Measurements from ENCODE around the gene SPATA4. TPM values are rescaled to one million over a fixed set of nuclear protein-coding genes. Genes with fewer than 3 reads are reported as not detected.

Gene SPATA4
- polyA plus RNA-seq, 3 donors, result not detected

DNA sequence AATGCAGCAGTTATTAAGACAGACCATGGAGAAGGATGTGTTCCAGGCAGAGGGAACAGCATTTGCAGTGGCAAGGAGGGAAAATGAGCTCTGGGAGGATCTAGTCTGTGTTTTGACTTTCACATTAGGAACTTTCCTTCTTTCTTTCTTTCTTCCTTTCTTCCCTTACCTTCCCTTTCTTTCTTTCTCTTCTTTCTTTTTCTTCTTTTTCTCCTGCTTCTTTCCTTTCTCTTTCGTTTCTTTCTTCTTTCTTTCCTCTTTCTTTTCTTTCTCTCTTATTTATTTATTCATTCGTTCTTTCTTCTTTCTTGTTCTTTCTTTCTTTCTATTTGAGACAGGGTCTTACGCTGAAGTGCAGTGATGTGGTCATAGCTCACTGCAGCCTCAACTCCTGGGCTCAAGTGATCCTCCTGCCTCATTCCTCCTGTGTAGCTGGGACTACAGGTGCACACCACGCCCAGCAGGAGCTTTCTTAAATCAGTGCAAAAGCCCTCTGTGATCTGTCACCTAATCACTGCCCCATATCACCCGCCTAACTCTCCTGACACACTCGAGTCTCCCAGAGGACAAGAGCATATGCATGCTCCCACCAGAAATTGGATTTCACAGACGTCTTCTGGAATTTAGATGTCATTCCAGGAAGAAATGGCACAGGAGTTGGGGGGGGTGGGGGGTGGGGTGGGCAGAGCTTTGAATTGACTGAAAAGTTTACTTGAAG, 15.4 kb upstream of the SPATA4 start:
- Mint-ChIP-seq H3K4me1 (no peaks in the 10 kb centered on the region), H3K27me3 (ENCODE audit: low read depth in 3 of 3) (peaks cover 0 to 10% (median 3%) of the 10 kb centered on the region in 3 donors), H3K36me3 (no peaks in the 10 kb centered on the region), H3K4me3 (no peak overlapping the region), H3K9me3 (peaks cover 1 to 15% (median 5%) of the 10 kb centered on the region in 7 donors), H3K27ac (no peak overlapping the region)
- Histone ChIP-seq H3K27me3 (ENCODE audit: control insufficient read depth in 2 of 2, insufficient read depth in 2 of 2, low read length in 2 of 2) (no peaks in the 10 kb centered on the region), H3K4me1 (ENCODE audit: control insufficient read depth in 1 of 2, insufficient read depth in 2 of 2, low read length in 2 of 2) (no peaks in the 10 kb centered on the region), H3K79me2 (ENCODE audit: insufficient read depth, low read length) (no peaks in the 10 kb centered on the region), H3K4me3 (replicated peaks in 1 of 3; ENCODE audit: low read depth in 2 of 3, low read length in 3 of 3) (no peak overlapping the region), H3K9me3 (replicated peaks in 1 of 2; ENCODE audit: control insufficient read depth in 1 of 2, insufficient read depth in 1 of 2, low read length in 2 of 2) (peaks cover 0 to 3% of the 10 kb centered on the region in 2 donors), H3K4me2 (replicated peaks; ENCODE audit: extremely low read depth, low read length, poor library complexity, severe bottlenecking) (no peak overlapping the region), H3K27ac (ENCODE audit: low read depth in 1 of 2, low read length in 2 of 2) (no peak overlapping the region), H3K9ac (ENCODE audit: insufficient read depth, low read length, poor library complexity, severe bottlenecking) (no peak overlapping the region), H3K36me3 (replicated peaks in 1 of 2; ENCODE audit: control insufficient read depth in 1 of 2, insufficient read depth in 2 of 2, low read length in 2 of 2) (no peaks in the 10 kb centered on the region), H2AFZ (ENCODE audit: insufficient read depth, low read depth, low read length, poor library complexity, severe bottlenecking) (no peak overlapping the region), H4K20me1 (ENCODE audit: insufficient read depth, low read length) (no peaks in the 10 kb centered on the region)
- intact Hi-C loops (cut with micrococcal nuclease), result no loop called here
- TF ChIP-seq, protein P1, sequence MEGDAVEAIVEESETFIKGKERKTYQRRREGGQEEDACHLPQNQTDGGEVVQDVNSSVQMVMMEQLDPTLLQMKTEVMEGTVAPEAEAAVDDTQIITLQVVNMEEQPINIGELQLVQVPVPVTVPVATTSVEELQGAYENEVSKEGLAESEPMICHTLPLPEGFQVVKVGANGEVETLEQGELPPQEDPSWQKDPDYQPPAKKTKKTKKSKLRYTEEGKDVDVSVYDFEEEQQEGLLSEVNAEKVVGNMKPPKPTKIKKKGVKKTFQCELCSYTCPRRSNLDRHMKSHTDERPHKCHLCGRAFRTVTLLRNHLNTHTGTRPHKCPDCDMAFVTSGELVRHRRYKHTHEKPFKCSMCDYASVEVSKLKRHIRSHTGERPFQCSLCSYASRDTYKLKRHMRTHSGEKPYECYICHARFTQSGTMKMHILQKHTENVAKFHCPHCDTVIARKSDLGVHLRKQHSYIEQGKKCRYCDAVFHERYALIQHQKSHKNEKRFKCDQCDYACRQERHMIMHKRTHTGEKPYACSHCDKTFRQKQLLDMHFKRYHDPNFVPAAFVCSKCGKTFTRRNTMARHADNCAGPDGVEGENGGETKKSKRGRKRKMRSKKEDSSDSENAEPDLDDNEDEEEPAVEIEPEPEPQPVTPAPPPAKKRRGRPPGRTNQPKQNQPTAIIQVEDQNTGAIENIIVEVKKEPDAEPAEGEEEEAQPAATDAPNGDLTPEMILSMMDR (IDR thresholded peaks at IDR 0.05), result no peak
- DNase-seq, result no peak
- 81% methylated on average over 3 of the region's 7 CpGs for WGBS (ENCODE audit: insufficient coverage)

DNA sequence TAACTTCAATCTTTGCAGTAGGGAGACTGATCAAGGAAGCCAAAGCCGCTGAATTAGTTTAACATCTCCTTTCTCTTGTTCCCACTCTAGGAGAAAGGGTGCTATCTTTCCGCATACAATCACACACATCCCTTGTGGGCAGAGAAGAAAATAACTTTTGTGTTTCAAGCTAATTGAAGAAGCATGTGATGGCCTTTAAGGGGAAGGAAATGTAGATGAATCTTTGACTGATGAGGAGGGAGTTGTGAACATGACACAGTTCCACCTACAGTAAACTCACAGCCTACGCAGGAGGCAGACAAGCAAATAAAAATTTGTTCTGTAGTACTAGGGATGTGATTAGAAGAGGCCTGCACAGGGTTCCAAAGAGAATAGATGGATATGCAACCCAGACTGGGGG, 14.7 kb upstream of the SPATA4 start:
- Histone ChIP-seq H3K4me1 (ENCODE audit: control insufficient read depth in 1 of 2, insufficient read depth in 2 of 2, low read length in 2 of 2) (no peaks in the 10 kb centered on the region), H3K4me3 (replicated peaks in 1 of 3; ENCODE audit: low read depth in 2 of 3, low read length in 3 of 3) (no peak overlapping the region), H3K9ac (ENCODE audit: insufficient read depth, low read length, poor library complexity, severe bottlenecking) (no peak overlapping the region), H3K9me3 (replicated peaks in 1 of 2; ENCODE audit: control insufficient read depth in 1 of 2, insufficient read depth in 1 of 2, low read length in 2 of 2) (peaks cover 0 to 3% of the 10 kb centered on the region in 2 donors), H4K20me1 (ENCODE audit: insufficient read depth, low read length) (no peaks in the 10 kb centered on the region), H3K79me2 (ENCODE audit: insufficient read depth, low read length) (no peaks in the 10 kb centered on the region), H2AFZ (ENCODE audit: insufficient read depth, low read depth, low read length, poor library complexity, severe bottlenecking) (no peak overlapping the region), H3K36me3 (replicated peaks in 1 of 2; ENCODE audit: control insufficient read depth in 1 of 2, insufficient read depth in 2 of 2, low read length in 2 of 2) (no peaks in the 10 kb centered on the region), H3K4me2 (replicated peaks; ENCODE audit: extremely low read depth, low read length, poor library complexity, severe bottlenecking) (no peak overlapping the region), H3K27ac (ENCODE audit: low read depth in 1 of 2, low read length in 2 of 2) (no peak overlapping the region), H3K27me3 (ENCODE audit: control insufficient read depth in 2 of 2, insufficient read depth in 2 of 2, low read length in 2 of 2) (no peaks in the 10 kb centered on the region)
- DNase-seq, result no peak
- Mint-ChIP-seq H3K27ac (no peak overlapping the region), H3K9me3 (peaks cover 1 to 15% (median 5%) of the 10 kb centered on the region in 7 donors), H3K36me3 (no peaks in the 10 kb centered on the region), H3K27me3 (ENCODE audit: low read depth in 3 of 3) (peaks cover 0 to 10% (median 5%) of the 10 kb centered on the region in 3 donors), H3K4me1 (no peaks in the 10 kb centered on the region), H3K4me3 (no peak overlapping the region)
- TF ChIP-seq, protein P1 (IDR thresholded peaks at IDR 0.05), result no peak
- WGBS (ENCODE audit: insufficient coverage), result no CpG with 5 or more reads among the region's 3 CpGs
- intact Hi-C loops (cut with micrococcal nuclease), result no loop called here
